Activated CD8-positive, alpha-beta memory T cell treated with anti-CD3 and anti-CD28 coated beads, Interleukin-2, amount 50 U/mL, for 48 hours (primary cell): ENCODE data around the gene RNGTT.
"Not testable (repeated sequence)": the region's sequence is repeated elsewhere in the genome, so short reads cannot be mapped to it uniquely, and the experiment has no call there.

ENCODE experiments used
- DNase-seq: peaks from one replicate; pipeline ENCODE4 v3.0.0-alpha.2; 2020

The RNGTT gene

DNA sequence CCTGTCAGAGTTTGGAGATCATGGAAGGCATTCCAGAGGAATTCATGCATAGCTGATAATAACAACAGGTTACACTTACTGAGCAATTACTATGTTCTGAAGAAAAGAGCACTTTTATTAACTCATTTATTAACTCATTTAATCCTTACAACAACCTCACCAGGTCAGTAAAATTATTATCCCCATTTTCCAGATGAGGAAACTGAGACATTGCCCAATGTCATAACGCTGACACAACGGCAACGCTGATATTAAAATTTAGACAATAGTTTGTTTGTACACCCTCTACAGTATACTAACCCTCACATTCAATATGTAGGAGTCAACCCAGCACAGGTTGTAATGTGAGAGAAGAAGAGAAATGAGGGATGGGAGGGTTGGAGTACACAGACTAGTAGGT is 105.0 kb downstream of the RNGTT start:
- no peak for DNase-seq

DNA sequence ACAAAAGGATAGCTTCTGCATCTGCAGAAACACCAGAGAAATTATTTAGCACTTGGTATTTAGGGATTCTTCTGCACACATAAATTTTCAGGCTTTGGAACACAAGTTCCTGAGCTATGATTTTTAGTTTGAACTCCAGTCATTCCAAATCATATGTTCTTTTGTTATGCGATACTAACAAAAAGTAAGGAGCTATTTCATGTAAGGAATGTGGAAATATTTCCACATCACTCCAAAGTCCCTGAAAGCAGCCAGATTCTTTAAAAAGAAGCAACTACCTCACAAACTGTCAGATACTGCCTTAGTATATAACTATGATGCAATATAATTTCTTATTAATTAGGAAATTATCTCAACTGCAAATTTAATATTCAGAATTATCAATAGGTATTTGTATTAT is 106.9 kb downstream of the RNGTT start:
- no peak for DNase-seq

DNA sequence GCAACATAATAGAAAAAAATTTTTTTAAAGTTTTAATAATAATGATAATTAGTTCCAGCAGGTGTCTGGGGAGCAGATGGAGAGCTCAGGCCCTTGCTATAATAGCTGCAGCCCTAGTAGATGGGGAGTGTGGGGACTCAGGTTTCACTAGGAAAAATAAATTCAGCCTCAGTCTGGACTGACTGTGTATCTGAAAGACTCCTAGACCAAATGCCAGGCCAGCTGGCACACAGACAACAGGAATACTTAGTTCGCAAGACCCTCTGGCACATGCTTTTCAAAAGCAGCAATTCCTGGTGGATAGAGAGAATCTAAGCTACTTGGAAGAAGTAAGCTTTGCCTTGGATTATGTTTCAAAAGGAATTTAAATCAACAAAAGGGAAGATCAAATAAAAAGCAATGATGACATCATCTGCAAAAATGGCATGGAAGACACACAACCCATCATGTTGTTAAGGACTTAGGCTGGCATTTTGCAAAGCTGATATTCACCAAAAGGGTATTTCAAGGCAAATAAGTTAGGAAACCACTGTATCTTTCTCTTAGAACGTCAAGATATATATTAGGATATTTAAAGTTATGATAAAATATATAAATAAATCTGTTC is 107.8 kb downstream of the RNGTT start:
- no peak for DNase-seq

DNA sequence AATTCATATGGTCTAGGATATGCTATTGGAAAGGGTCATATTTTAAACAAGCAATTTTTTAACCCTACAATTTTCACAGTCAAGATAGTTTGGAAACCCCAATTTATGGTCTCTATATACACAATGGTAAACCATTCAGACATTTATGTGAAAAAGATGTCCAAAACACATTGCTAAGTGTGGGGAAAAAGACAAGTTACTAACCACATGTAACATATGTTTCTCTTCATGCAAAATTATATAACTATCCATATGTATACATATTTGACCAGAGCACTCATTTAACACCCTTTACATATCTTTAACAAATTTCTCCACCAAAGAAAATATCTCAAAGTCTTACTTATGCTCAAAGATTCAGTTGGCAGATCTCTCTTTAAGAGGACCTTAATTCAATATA is 110.6 kb downstream of the RNGTT start:
- no peak for DNase-seq

DNA sequence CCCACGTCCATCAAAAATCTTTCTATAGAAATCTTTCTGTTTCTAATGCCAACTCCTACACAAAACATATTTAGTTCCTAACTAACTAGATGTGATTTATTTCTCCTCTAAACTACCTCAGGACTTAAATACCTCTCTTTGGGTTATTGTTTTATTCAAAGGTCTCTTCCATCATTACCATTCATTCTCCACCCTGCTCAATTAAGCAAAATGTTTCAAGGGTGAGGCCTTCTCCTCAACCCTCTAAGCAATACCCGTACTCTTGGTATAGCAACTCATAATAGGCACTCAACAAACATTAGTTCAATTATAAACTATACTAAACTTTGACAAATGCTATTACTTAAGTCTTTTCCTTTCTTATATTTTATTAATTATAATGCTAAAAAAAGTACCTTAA is 111.4 kb downstream of the RNGTT start:
- DNase-seq = no peak

DNA sequence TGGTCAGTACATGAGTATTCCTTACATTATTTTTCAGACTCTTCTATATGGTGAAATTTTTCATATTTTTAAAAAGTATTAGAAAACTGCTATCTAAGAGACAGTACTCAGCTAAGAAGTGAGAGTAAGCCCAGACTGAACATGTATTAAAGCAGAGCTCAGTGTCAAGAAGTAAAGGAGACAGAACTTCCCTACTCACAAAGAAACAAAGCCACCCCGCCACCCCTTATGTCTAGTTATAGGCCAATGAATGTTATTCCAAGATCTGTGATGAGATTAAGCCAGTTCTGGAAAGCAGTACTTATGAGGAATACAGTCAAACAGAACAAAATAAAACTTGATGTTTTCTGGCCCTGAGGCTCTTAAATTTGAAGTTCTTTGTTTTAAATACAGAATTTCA is 114.5 kb downstream of the RNGTT start:
- no peak for DNase-seq

DNA sequence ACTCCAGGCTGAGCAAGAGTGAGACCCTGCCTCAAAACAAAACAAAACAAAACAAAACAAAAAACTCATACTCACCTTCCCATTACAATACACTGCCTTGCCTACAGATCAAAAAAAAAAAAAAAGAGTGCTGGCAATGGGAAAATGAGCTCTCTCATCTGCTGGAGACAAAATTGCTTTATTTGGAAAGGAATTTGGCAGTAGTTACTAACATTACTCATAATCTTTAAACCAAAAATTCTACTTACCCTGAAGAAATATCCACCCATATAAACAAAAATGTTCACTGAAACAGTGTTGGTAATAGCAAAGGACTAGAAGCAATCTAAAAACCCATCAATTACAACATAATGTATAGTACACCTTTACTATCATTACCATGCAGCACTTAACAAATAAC is 120.4 kb downstream of the RNGTT start:
- DNase-seq = no peak

DNA sequence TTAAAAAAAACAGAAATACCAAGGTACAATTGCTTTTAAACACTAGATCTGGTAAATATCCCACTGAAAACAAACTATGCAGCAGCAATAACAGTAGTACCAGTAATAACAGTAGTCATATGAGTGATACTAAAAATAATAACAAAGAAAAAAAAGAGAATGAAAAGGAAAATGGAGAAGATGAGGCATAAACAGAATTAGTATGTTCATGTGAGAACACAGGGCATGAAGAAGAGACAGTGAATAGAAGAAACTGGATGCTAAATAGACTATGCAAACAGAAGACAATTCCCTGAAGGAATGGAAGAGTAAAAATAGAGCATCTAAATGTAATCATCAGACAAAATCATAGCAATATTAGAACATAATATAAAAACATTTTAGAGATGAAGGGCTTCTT is 121.1 kb downstream of the RNGTT start:
- DNase-seq = no peak

DNA sequence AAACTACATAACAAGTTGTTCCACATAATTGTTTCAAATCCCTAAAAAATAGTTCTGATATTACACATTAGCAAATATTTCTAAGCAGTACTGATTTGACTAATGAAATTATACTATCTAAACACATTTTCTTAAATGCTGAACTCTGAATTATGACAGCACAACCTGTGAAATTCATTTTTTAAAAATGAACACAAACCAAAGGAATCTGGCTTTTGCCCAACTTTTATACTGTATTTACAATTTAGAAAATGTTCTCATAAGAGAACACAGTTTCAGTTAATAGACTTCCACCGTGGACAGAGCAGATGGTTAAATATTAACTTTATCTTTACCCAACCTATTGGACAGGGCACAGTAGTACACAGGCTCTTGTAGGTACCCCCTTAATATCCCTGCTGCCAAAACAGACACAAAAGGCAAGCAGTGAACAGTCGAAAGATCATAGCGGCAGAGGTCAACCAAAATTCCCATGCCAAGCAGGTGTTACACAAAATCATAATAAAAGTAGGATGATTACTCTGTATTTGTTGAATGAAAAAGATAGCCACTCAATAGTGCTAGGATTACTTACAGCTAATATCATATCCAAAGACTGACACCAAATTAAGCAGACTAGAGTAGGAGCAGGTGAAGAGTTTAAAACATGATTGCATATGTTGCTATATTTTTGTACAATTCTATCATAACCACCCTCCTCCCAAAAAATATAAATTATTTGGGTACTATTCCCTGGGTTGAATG is 122.5 kb downstream of the RNGTT start:
- no peak for DNase-seq

DNA sequence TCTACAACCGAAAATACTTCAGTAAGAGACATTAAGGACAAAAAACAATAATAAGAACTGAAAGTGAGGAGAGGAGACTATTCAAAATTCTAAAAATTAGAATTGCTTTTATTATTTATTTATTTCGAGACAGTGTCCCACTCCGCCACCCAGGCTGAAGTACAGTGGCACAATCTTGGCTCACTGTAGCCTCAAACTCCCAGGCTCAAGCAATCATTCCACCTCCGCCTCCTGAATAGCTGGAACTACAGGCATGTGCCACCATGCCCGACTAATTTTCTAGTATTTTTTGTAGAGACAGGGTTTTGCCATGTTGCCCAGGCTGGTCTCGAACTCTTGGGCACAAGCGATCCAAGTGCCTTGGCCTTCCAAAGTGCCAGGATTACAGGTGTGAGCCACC is 123.1 kb downstream of the RNGTT start:
- no peak for DNase-seq

DNA sequence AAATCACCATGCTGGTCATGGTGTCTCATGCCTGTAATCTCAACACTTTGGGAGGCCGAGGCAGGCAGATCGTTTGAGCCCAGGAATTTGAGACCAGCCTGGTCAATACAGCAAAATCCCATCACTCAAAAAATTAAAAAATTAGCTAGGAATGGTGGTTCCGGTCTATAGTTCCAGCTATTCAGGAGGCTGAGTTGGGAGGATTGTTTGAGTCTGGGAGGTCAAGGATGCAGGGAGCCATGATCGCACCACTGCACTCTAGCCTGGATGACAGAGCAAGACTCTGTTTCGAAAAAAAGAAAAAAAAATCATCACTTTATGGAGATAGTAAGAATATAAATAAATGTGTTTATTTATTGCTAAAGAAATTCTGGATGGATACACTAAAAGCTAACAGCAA is 124.1 kb downstream of the RNGTT start:
- DNase-seq = no peak

DNA sequence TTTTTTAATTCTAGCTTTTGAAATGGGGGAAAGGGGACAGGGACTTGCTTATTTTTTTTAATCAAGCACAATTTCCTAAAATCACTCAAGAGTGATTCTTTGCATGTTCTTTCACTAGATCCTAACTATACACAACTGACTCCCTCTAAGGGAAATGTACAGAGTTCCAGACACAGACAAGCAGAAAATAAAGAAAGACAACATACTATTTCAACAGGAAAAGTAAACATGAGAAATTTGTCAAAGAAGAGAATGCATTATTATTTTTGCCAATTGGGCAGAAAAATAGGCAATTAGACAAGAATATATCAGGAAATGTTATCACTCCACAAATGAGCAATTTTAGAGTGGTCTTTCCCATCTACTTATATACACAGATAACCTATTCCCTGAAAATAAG is 128.2 kb downstream of the RNGTT start:
- DNase-seq = no peak

DNA sequence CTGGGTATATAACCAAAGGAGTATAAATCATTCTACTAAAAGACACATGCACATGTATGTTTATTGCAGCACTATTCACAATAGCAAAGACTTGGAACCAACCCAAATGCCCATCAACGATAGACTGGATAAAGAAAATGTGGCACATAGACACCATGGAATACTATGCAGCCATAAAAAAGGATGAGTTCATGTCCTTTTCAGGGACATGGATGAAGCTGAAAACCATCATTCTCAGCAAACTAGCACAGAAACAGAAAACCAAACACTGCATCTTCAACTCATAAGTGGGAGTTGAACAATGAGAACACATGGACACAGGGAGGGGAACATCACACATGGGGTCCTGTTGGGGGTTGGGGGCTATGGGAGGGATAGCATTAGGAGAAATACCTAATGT is 130.3 kb downstream of the RNGTT start:
- DNase-seq = not testable (repeated sequence)

DNA sequence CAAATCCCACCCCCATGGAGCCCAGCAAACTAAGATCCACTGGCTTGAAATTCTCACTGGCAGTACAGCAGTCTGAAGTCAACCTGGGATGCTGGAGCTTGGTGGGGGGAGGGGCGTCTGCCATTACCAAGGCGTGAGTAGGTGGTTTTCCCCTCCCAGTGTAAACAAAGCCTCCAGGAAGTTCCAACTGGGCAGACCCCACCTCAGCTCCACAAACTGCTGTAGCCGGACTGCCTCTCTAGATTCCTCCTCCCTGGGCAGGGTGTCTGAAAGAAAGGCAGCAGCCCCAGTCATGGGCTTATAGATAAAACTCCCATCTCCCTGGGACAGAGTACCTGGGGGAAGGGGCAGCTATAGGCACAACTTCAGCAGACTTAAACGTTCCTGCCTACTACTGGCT is 135.8 kb downstream of the RNGTT start:
- not testable (repeated sequence) for DNase-seq

DNA sequence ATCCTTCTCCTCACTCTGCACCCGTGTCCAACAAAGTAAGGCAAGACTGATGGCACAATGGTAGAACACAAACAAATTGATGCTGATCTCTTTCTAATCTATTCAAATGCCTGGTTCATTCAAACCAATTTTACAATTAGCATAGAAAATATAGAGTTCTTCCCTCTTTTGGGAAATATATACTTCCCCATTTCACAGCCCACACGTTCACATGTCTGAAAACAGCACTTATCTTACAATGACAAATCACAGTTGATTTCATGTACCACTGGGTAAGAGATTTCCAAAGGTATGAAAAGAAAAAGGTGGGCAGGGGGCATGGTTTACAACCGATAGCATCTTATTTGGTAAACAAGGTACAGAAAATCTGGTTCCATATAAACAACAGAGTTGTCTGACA is 137.6 kb downstream of the RNGTT start:
- DNase-seq = no peak

DNA sequence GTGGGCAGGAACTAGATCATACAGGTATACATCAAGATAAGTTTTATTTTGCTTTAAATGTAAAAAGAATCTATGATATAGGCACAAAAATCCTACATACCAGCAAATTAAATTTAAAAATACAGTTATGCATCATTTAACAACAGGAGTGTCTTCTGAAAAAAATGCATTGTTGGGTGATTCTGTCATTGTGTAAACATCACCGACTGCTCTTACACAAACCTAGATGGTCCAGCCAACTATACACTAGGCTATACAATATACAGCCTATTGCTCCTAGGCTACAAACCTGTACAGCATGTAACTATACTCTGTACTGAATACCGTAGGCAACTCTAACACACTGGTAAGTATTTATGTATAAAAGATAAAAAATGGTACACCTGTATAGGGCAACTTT is 139.4 kb downstream of the RNGTT start:
- DNase-seq = no peak

DNA sequence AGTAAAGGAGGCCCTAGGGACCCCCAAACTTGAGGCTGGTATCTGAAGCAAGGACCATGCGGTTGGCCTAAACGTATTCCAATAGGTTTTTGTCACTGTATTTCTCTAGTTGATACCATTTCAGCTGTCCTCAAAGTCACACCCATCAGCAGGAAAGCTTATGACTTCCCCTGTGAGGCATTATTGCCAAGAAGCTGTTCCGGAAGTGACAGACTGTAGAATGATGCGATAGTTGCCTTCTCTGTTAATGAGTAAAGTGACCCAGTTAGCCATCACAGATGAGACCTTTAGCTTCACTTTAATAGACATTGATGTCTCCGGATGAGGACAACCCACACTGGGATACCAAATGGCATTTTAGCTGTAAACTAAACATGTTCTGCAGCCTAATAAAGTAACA is 147.9 kb downstream of the RNGTT start:
- DNase-seq = no peak

DNA sequence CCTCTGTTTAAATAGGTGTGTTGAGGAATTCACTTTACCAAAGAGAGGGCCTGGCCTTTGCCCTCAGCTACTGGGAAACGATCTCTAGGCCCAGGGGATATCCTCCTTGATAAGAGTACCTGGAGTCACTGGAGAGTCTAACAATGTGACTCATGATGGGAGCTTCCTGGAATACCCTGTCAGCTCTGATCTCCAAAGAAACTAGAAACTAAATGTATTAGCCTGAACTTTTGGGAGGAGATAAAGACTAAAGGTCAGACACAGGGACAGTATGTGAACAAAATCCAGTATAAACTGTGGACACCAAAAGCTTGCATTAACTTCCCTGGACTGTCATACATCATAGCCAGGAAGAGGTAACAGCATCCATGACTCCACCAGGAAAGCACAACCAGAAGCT is 148.5 kb downstream of the RNGTT start:
- DNase-seq = no peak

DNA sequence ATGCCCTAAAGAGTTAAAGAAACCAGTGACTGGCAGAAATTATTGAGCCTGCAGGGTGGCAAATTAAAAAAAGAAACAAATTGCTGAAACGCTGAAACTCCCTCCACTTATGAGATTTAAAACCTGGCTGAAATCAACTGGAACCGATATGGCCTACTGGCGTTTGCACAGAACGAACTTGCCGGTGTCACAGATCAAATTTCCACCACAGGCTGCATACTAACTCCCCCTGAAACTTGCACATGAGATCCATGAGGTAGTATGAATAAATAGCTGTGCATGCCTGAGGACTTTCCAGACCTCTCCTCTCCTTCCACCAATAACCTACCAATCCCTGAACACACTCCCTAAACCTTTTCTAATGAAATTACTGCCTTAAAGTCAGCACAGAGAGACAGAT is 150.4 kb downstream of the RNGTT start:
- DNase-seq = no peak

DNA sequence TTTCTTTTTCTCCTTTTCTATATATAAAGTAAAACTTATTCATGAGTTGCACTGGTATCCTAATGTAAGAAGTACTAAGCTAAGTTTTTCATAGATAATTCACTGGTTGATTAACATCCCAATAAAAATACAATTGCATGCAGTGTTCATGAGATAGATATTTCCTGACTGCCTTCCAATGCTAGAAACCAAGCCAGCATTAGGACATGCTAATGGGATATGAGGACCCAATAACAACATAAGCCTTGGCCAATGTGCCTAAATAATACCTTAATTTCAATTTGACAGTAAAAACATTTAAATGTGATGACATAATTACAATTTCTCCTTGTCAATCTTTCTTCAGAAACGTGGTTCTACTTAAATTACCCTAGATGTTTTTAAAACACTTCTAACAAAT is 152.7 kb downstream of the RNGTT start:
- no peak for DNase-seq

DNA sequence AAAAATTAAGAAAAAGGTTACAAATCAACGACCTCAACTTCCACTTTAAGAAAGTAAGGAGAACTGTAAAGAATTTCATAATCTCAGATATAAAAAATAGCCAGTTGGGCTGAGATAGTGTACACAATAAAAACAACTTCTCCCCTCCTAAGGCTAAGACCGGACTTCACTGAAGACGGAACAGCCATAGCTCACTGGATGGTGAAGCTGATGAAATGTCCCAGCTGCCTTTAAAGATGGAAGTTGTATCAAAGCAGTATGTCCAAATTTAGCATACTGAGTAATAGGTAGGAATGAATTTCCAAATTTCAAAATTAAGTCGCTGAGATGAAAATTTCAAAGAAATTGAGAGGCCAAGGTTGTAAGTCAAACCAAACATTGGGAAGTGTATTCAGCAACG is 153.3 kb downstream of the RNGTT start:
- DNase-seq = no peak

DNA sequence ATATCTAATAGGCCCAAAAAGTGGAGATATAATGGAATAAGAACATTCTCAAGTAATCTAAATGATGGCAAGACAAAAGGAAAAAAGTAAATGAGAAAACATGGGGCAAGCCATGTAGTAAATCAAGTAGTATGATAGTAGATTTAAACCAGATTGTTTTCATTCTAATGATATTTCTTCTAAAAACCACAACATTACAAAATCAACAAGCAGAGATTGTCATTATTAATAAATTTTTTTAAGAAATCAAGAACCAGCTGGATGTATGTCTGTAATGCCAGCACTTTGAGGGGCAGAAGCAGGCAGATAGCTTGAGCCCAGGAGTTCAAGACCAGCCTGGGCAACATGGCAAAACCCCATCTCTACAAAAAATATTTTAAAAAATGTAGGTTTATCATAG is 155.0 kb downstream of the RNGTT start:
- no peak for DNase-seq

DNA sequence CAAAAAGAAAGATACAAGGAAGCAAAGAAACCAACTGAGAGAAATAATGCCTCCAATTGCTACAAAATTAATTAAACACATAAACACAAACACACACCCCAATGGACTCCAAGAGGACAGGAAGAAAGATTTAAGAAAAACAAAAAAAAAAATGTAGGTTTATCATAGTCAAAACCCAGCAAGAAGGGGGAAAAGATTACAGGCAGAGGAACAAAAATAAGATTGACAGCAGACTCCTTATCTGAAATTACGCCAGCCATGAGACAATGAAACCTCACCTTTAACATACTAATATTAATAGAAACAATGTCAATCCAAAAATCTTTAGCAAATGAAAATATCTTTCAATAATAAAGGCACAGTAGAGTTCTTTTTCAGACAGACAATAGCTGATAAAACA is 155.8 kb downstream of the RNGTT start:
- DNase-seq = no peak

DNA sequence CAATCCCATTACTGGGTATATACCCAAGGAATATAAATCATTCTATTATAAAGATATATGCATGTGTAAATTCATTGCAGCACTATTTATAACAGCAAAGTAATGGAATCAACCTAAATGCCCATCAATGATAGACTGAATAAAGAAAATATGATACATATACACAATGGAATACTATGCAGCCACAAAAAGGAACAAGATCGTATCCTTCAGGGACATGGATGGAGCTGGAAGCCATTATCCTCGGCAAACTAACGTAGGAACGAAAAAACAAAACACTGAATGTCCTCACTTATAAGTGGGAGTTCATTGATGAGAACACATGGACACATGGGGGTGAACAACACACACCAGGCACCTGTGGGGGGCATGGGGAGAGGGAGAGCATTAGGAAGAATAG is 156.7 kb downstream of the RNGTT start:
- DNase-seq = no peak

DNA sequence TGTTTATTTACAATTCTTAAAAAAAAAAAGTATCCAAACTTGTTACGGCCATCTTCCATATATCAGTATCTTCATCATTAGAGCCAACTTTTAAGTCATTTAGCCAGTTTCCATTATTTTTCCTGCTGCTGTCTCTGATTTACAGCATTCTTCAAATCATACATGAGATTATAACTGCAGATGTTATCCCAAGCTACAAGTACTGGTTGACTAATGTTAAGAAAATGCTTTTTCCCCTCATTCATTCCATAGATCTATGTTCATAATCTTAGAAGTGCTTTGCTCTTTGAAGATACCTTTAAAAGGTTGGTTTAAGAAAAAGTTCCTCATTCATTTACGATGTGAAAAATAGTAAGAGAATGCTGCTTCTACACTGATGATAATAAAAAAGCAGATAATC is 158.7 kb downstream of the RNGTT start:
- DNase-seq = no peak
